ENCODE measurements around the gene PPIP5K1.
"Not testable (repeated sequence)": the region's sequence is repeated elsewhere in the genome, so short reads cannot be mapped to it uniquely, and the experiment has no call there.

PPIP5K1 gene

GRCh38 chr15:43545426-43545825, 44.6 kb downstream of the PPIP5K1 start:
- no peak for DNase-seq (ENCODE audit: low read depth in 2 of 2)

DNA sequence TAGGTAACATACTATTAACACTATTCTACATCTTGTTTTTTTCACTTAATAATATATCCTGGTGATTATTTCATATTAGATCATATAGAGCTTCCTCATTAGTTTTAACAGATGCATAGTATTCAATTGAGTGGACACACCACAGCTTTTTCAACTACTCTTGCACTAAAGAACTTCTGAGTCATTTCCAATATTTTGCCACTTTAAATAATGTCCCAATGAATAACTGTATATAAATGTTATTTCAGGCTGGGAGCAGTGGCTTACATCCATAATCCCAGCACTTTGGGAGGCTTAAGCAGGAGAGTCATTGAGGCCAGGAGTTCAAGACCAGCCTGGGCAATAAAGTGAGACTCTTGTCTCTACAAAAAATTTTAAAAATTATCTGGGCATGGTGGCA, 45.7 kb downstream of the PPIP5K1 start:
- no peak for DNase-seq (ENCODE audit: low read depth in 2 of 2)

- DNase-seq (ENCODE audit: low read depth in 2 of 2) = no peak
These were observed 48.2 kb downstream of the PPIP5K1 start for GRCh38 chr15:43541785-43542184.

DNA sequence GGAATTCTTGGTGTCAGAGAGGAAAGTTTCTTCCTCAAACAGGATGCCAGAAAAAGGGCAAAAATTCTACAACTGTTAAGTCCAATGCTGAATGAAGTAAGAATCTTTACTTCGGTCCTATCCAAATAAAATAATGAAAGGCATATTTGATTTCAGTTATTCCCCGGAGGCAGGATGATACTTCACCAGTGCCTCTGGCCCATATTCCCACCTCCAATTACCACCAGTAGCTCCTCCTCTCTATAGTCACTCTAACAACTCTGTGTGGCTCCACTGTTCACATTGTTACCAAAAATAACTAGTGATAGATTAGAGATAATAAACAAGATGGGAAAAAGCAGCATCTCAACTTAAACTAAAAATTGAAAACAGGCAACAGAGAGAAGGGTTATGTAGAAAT, 51.9 kb downstream of the PPIP5K1 start:
- no peak for DNase-seq (ENCODE audit: low read depth in 2 of 2)

GRCh38 chr15:43534897-43535296, 55.1 kb downstream of the PPIP5K1 start:
- no peak for DNase-seq (ENCODE audit: low read depth in 2 of 2)

GRCh38 chr15:43532826-43533225, 57.2 kb downstream of the PPIP5K1 start:
- not testable (repeated sequence) for DNase-seq (ENCODE audit: low read depth in 2 of 2)

- no peak for DNase-seq (ENCODE audit: low read depth in 2 of 2)
These were observed 58.9 kb downstream of the PPIP5K1 start for GRCh38 chr15:43531018-43531670.

DNA sequence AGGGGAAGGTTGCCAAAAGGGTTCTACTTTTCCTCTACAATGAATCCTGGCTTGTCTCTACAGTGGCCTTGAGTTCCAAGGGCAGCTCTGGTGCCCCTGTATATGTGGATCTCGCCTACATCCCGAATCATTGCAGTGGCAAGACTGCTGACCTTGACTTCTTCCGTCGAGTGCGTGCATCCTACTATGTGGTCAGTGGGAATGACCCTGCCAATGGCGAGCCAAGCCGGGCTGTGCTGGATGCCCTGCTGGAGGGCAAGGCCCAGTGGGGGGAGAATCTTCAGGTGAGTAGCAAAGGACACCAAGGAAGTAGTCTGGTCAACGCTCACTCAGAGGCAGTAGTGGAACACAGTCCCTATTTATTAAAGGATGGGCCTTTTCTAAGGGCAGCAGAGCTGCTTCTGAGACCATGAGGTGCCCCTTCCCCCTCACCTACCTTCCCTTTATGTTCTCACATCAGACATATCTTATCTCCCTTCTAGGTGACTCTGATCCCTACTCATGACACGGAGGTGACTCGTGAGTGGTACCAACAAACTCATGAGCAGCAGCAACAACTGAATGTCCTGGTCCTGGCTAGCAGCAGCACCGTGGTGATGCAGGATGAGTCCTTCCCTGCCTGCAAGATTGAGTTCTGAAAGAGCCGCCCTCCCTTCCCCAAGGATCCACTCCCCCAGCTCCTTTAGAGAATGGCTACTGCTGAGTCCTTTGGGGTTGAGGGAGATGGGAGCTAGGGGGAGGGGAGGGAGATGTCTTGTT, 60.2 kb downstream of the PPIP5K1 start:
- no peak for DNase-seq (ENCODE audit: low read depth in 2 of 2)

GRCh38 chr15:43529141-43529540, 60.9 kb downstream of the PPIP5K1 start:
- DNase-seq (ENCODE audit: low read depth in 2 of 2) = no peak

GRCh38 chr15:43528542-43529007, 61.4 kb downstream of the PPIP5K1 start:
- no peak for DNase-seq (ENCODE audit: low read depth in 2 of 2)

- DNase-seq (ENCODE audit: low read depth in 2 of 2) = no peak
These were observed 62.0 kb downstream of the PPIP5K1 start for GRCh38 chr15:43527802-43528541.

DNA sequence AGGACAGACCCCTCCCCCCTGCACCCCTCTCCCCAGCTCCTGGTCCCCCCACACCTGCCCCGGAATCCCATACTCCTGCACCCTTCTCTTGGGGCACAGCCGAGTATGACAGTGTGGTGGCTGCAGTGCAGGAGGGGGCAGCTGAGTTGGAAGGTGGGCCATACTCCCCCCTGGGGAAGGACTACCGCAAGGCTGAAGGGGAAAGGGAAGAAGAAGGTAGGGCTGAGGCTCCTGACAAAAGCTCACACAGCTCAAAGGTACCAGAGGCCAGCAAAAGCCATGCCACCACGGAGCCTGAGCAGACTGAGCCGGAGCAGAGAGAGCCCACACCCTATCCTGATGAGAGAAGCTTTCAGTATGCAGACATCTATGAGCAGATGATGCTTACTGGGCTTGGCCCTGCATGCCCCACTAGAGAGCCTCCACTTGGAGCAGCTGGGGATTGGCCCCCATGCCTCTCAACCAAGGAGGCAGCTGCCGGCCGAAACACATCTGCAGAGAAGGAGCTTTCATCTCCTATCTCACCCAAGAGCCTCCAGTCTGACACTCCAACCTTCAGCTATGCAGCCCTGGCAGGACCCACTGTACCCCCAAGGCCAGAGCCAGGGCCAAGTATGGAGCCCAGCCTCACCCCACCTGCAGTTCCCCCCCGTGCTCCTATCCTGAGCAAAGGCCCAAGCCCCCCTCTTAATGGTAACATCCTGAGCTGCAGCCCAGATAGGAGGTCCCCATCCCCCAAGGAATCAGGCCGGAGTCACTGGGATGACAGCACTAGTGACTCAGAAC, 62.8 kb downstream of the PPIP5K1 start:
- no peak for DNase-seq (ENCODE audit: low read depth in 2 of 2)

DNA sequence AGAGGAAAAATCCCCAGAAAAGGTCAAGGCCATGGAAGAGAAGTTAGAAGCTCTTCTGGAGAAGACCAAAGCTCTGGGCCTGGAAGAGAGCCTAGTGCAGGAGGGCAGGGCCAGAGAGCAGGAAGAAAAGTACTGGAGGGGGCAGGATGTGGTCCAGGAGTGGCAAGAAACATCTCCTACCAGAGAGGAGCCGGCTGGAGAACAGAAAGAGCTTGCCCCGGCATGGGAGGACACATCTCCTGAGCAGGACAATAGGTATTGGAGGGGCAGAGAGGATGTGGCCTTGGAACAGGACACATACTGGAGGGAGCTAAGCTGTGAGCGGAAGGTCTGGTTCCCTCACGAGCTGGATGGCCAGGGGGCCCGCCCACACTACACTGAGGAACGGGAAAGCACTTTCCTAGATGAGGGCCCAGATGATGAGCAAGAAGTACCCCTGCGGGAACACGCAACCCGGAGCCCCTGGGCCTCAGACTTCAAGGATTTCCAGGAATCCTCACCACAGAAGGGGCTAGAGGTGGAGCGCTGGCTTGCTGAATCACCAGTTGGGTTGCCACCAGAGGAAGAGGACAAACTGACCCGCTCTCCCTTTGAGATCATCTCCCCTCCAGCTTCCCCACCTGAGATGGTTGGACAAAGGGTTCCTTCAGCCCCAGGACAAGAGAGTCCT, 63.6 kb downstream of the PPIP5K1 start:
- DNase-seq (ENCODE audit: low read depth in 2 of 2) = no peak

GRCh38 chr15:43525131-43525530, 64.9 kb downstream of the PPIP5K1 start:
- no peak for DNase-seq (ENCODE audit: low read depth in 2 of 2)

DNA sequence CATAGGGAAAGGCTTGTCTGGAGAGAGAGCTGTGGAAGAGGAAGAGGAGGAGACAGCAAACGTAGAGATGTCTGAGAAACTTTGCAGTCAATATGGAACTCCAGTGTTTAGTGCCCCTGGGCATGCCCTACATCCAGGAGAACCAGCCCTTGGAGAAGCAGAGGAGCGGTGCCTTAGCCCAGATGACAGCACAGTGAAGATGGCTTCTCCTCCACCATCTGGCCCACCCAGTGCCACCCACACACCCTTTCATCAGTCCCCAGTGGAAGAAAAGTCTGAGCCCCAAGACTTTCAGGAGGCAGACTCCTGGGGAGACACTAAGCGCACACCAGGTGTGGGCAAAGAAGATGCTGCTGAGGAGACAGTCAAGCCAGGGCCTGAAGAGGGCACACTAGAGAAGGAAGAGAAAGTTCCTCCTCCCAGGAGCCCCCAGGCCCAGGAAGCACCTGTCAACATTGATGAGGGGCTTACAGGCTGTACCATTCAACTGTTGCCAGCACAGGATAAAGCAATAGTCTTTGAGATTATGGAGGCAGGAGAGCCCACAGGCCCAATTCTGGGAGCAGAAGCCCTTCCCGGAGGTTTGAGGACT, 65.7 kb downstream of the PPIP5K1 start:
- no peak for DNase-seq (ENCODE audit: low read depth in 2 of 2)

- DNase-seq (ENCODE audit: low read depth in 2 of 2) = no peak
These were observed 66.4 kb downstream of the PPIP5K1 start for GRCh38 chr15:43523646-43524045.

DNA sequence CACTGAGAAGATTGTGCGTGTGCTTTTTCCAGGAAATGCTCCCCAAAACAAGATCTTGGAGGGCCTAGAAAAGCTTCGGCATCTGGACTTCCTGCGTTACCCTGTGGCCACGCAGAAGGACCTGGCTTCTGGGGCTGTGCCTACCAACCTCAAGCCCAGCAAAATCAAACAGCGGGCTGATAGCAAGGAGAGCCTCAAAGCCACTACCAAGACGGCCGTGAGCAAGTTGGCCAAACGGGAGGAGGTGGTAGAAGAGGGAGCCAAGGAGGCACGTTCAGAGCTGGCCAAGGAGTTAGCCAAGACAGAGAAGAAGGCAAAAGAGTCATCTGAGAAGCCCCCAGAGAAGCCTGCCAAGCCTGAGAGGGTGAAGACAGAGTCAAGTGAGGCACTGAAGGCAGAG, 67.8 kb downstream of the PPIP5K1 start:
- no peak for DNase-seq (ENCODE audit: low read depth in 2 of 2)

- DNase-seq (ENCODE audit: low read depth in 2 of 2) = no peak
These were observed 68.6 kb downstream of the PPIP5K1 start for GRCh38 chr15:43521419-43521818.

GRCh38 chr15:43520138-43520537, 69.9 kb downstream of the PPIP5K1 start:
- DNase-seq (ENCODE audit: low read depth in 2 of 2) = no peak

DNA sequence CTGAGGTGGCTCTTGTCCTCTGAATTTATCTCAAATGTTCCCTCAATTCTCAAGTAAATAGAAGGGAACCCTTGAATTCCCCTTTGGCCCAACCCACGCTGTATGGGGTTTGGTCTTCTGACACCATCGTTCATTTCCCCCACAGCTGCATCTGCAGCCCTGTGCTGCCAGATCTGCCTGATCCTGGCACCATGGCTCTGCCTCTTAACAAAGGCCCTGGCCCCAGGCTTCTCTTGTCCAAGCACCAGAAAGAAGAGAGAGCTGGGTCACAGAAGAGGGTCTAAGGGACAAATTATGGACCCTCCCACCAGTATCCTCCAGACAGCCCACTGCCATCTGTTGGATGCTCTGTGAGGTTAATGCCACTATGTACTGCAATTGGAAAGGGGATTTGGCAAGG, 70.8 kb downstream of the PPIP5K1 start:
- DNase-seq (ENCODE audit: low read depth in 2 of 2) = no peak

GRCh38 chr15:43518197-43518761, 71.7 kb downstream of the PPIP5K1 start:
- DNase-seq (ENCODE audit: low read depth in 2 of 2) = no peak
